PC-3 (cell line): ENCODE data around the gene UBXN2A. TPM values are rescaled to one million over a fixed set of nuclear protein-coding genes. Genes with fewer than 3 reads are reported as not detected.

ENCODE experiments used
- ATAC-seq: fragments of 200-7000 bp; cut with Tn5 transposase; 2 replicates; pipeline ENCODE4 v1.9.1; 2020; ENCODE audit warnings: mild to moderate bottlenecking, moderate library complexity
- BruUV-seq: library from RNA; stranded (reverse); fragments of 400-500 nt; replicated peaks from 2 replicates; lab custom pipeline; 2021; lab: Mats Ljungman, UMichigan
- CTCF ChIA-PET: fragments of 300-600 bp; sonication (Branson Sonifier 250); formaldehyde crosslinking; loops from one replicate; lab custom pipeline; 2022; ENCODE audit warnings: antibody characterized with exemption; lab: Charles Lee
- POLR2A ChIA-PET: fragments of 300-600 bp; sonication (Branson Sonifier 250); formaldehyde crosslinking; loops from one replicate; lab custom pipeline; 2022; ENCODE audit warnings: antibody characterized with exemption; ENCODE audit not compliant: unreplicated experiment; lab: Charles Lee
- DNase-seq: peaks from one replicate; pipeline ENCODE4 v3.0.0-alpha.2; 2015
- H2AFZ ChIP-seq: fragments of 300-600 bp; sonication (generic); 2 replicates; pipeline ENCODE4 v1.6.0; 2016; ENCODE audit warnings: antibody characterized with exemption, low read length
- H3F3A ChIP-seq: fragments of 300-600 bp; sonication (generic); one replicate; pipeline ENCODE4 v1.6.0; 2017; ENCODE audit warnings: antibody characterized with exemption, low read length, control low read depth, mild to moderate bottlenecking; ENCODE audit not compliant: unreplicated experiment
- H3K27ac ChIP-seq: fragments of 300-600 bp; sonication (generic); 2 replicates; pipeline ENCODE4 v1.5.1; 2016; ENCODE audit warnings: mild to moderate bottlenecking, low read length
- H3K27me3 ChIP-seq: fragments of 300-600 bp; sonication (generic); 2 replicates; pipeline ENCODE4 v1.6.1; 2016; ENCODE audit warnings: low read length, mixed read lengths
- H3K36me3 ChIP-seq: fragments of 300-600 bp; sonication (generic); 2 replicates; pipeline ENCODE4 v1.6.1; 2016; ENCODE audit warnings: low read depth, mixed run types, low read length, mixed read lengths
- H3K4me1 ChIP-seq: fragments of 300-600 bp; sonication (generic); 2 replicates; pipeline ENCODE4 v1.5.1; 2016; ENCODE audit warnings: low read length; ENCODE audit not compliant: insufficient read depth
- H3K4me2 ChIP-seq: fragments of 300-600 bp; sonication (generic); 2 replicates; pipeline ENCODE4 v1.6.0; 2016; ENCODE audit warnings: low read length
- H3K4me3 ChIP-seq: fragments of 300-600 bp; sonication (generic); 2 replicates; pipeline ENCODE4 v1.5.1; 2016; ENCODE audit warnings: mild to moderate bottlenecking, low read length, mixed read lengths
- H3K79me2 ChIP-seq: fragments of 300-600 bp; sonication (generic); 2 replicates; pipeline ENCODE4 v1.6.1; 2017; ENCODE audit warnings: low read length, mixed read lengths
- H3K9ac ChIP-seq: fragments of 300-600 bp; sonication (generic); 2 replicates; pipeline ENCODE4 v1.6.0; 2016; ENCODE audit warnings: mild to moderate bottlenecking, low read length
- H3K9me2 ChIP-seq: fragments of 300-600 bp; sonication (generic); replicated peaks from 2 replicates; pipeline ENCODE4 v1.6.1; 2016; ENCODE audit warnings: mixed run types, low read length, mixed read lengths
- H3K9me3 ChIP-seq: fragments of 300-600 bp; sonication (generic); 2 replicates; pipeline ENCODE4 v1.6.1; 2016; ENCODE audit warnings: low read length, mixed read lengths
- H4K20me1 ChIP-seq: fragments of 300-600 bp; sonication (generic); 2 replicates; pipeline ENCODE4 v1.6.1; 2016; ENCODE audit warnings: low read length, mixed read lengths
- CTCF ChIP-seq: fragments of 300-600 bp; sonication (generic); conservative IDR thresholded peaks from 2 replicates; pipeline ENCODE4 v1.5.1; 2017; ENCODE audit warnings: antibody characterized with exemption, low read depth, mild to moderate bottlenecking, low read length
- EZH2 ChIP-seq: fragments of 300-600 bp; sonication (generic); IDR thresholded peaks from one replicate; pipeline ENCODE4 v1.6.1; 2017; ENCODE audit warnings: antibody characterized with exemption, mild to moderate bottlenecking, low read length; ENCODE audit not compliant: unreplicated experiment
- EZH2phosphoT487 ChIP-seq: fragments of 300-600 bp; sonication (generic); IDR thresholded peaks from 2 replicates; pipeline ENCODE4 v1.6.1; 2018; ENCODE audit warnings: mild to moderate bottlenecking, antibody characterized with exemption, low read length, borderline replicate concordance
- intact Hi-C: fragments of 100-400 bp; cut with micrococcal nuclease; formaldehyde crosslinking; loops from 2 replicates; pipeline ENCODE4 v1.9.0; 2023
- total RNA-seq: library from RNA; depleted of rRNA; stranded (reverse); fragments of >200 nt; gene quantifications from 2 replicates; pipeline ENCODE4 v1.2.3, GENCODE V29; 2014

UBXN2A gene
- total RNA-seq, 1 experiment from 2014 or later = 15.4 TPM

GRCh38 chr2:24008672-24009366, 68.6 kb downstream of the UBXN2A start:
- intact Hi-C loops = no loop called here
- Histone ChIP-seq H3K79me2 (no peaks in the 10 kb centered on the region), H3K36me3 (no peaks in the 10 kb centered on the region), H3K9me2 (no peaks in the 10 kb centered on the region), H3K9ac (no peak overlapping the region), H3K4me3 (no peak overlapping the region), H3K27ac (no peak overlapping the region), H3F3A (no peaks in the 10 kb centered on the region), H3K4me1 (peaks cover 12% of the 10 kb centered on the region), H4K20me1 (no peaks in the 10 kb centered on the region), H3K4me2 (no peak overlapping the region), H2AFZ (no peak overlapping the region), H3K27me3 (no peaks in the 10 kb centered on the region), H3K9me3 (no peaks in the 10 kb centered on the region)
- POLR2A ChIA-PET = no interaction called here
- CTCF ChIA-PET = no interaction called here
- DNase-seq (no peak), ATAC-seq (no peak)
- TF ChIP-seq EZH2 (no peak), EZH2phosphoT487 (no peak), CTCF (no peak)
- BruUV-seq = no TSS peak

GRCh38 chr2:24009367-24009679, 69.1 kb downstream of the UBXN2A start:
- H3K4me2 ChIP-seq = no peak overlapping the region
- H3K27me3 ChIP-seq = no peaks in the 10 kb centered on the region
- ChIA-PET CTCF (no interaction called here), POLR2A (no interaction called here)
- BruUV-seq = no TSS peak
- H3K4me3 ChIP-seq = no peak overlapping the region
- no peak for TF ChIP-seq EZH2phosphoT487
- TF ChIP-seq CTCF = no peak
- TF ChIP-seq EZH2 = no peak
- H3K27ac ChIP-seq = no peak overlapping the region
- no peak overlapping the region for H3K9ac ChIP-seq
- no peaks in the 10 kb centered on the region for H4K20me1 ChIP-seq
- DNase-seq = no peak
- no peaks in the 10 kb centered on the region for H3K79me2 ChIP-seq
- no peak overlapping the region for H2AFZ ChIP-seq
- ATAC-seq = no peak
- no peaks in the 10 kb centered on the region for H3F3A ChIP-seq
- intact Hi-C loops = no loop called here
- H3K4me1 ChIP-seq = peaks cover 12% of the 10 kb centered on the region
- no peaks in the 10 kb centered on the region for H3K9me2 ChIP-seq
- no peaks in the 10 kb centered on the region for H3K9me3 ChIP-seq
- H3K36me3 ChIP-seq = no peaks in the 10 kb centered on the region

GRCh38 chr2:24009680-24010476, 69.6 kb downstream of the UBXN2A start, which contains the start of gene MFSD2B:
TSS of gene MFSD2B (plus strand) at chr2:24010085. CDS start at chr2:24010097, 12 bp downstream.
- no peak within 1 kb of the TSS for H3K27ac ChIP-seq
- no peak for DNase-seq
- H4K20me1 ChIP-seq = no peaks in the 10 kb centered on the region
- no peak for ATAC-seq
- TF ChIP-seq EZH2phosphoT487 = no peak
- no peak for TF ChIP-seq EZH2
- no peak for TF ChIP-seq CTCF
- H3K9ac ChIP-seq = no peak within 1 kb of the TSS
- no peaks in the 10 kb centered on the region for H3K79me2 ChIP-seq
- CTCF ChIA-PET = no interaction called here
- H2AFZ ChIP-seq = no peak within 1 kb of the TSS
- no peak within 1 kb of the TSS for H3K4me2 ChIP-seq
- no peak within 1 kb of the TSS for H3K4me3 ChIP-seq
- H3K36me3 ChIP-seq = no peaks in the 10 kb centered on the region
- H3K9me2 ChIP-seq = no peaks in the 10 kb centered on the region
- no TSS peak for BruUV-seq
- H3K9me3 ChIP-seq = no peaks in the 10 kb centered on the region
- intact Hi-C loops = no loop called here
- POLR2A ChIA-PET = no interaction called here
- H3K4me1 ChIP-seq = peaks cover 17% of the 10 kb centered on the region
- H3K27me3 ChIP-seq = no peaks in the 10 kb centered on the region
- no peaks in the 10 kb centered on the region for H3F3A ChIP-seq
